T-helper 1 cell treated with Interleukin-12 subunit alpha and Interleukin-12 subunit beta and Interleukin-4 antibody, amounts not matched to agents 30 ng/mL and 1 ng/mL, for 36 hours (primary cell): Measurements from ENCODE around the gene SRRM3. TPM values are rescaled to one million over a fixed set of nuclear protein-coding genes. Genes with fewer than 3 reads are reported as not detected.
"Not testable (repeated sequence)": the region's sequence is repeated elsewhere in the genome, so short reads cannot be mapped to it uniquely, and the experiment has no call there.

Source experiments
- intact Hi-C: fragments of 100-400 bp; cut with micrococcal nuclease; formaldehyde crosslinking; loops from one replicate; pipeline ENCODE4 v1.15.1; 2024
- total RNA-seq: library from RNA; stranded (reverse); gene quantifications from 2 replicates; pipeline ENCODE4 v1.2.3, GENCODE V29; 2022

The SRRM3 gene
- total RNA-seq, 1 donor from 2014 or later: not detected

DNA sequence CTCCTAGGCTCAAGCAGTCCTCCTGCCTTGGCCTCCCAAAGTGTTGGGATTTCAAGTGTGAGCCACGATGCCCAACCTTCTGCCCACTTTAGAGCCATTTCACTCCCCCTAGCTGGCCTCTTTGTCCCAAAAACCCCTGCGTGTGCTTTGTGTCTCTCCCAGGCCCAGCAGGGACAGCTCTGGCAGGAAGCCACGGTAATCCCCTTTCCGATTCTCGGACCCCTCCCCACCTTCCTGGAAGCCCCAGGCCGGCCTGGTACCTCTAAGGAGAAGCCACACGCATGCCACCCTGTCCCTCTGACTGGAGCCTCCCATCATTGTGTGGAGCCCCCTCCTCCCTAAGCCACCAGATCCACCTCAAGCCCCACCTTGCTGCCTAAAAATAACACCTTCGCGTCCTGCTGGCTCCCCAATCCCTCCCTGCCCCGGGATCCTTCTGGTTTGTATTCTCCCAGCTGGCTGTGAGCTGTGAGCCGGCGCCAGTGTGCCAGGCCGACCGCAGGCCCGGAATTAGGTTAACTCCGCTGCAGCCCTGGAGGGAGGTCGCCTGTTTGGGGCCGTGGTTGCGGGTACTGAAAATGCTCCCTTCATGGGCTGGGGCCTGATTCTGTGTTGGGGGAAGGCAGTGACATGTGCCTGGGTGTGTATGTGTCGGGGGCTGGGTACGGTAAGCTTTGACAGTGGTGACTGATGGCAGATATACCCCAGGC lies 16.4 kb upstream of the SRRM3 start:
- intact Hi-C loops: no loop called here

DNA sequence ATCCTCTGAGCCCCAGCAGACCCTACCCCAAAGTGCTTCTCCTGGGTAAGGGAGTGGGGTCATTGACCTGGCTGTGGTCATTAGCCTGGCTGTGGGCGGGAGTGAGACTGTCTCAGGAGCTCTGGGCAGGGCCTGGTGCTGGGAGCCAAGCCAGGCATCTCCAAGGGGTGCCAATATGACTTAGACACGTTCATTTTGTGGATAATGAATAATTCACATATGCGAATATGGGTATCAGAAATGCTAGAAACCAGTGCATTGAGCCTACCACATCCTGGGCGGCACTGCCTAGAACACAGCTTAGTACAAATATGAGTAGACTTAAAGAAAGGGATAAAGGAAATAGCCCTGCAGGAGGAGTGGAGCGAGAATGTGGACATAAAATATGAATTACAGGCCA lies 14.4 kb upstream of the SRRM3 start:
- intact Hi-C loops: no loop called here

DNA sequence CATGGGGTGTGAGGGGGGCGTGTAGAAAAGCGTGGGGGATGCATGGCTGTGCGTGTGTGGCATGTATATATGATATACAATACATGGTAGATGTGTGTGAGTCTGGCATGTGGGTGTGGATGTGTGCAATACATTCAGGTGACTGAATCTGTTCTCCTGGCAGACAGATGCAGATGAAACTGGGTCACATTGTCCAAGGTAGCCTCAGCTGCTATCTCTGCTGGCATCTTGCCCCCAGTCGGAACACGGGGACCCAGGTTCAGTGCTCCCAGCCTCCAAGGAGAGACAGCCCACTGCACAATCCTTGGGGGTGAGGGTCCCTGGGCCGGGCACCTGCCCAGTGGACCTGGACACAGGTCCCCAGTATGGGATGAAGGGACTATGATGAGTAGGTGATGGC lies 12.4 kb upstream of the SRRM3 start:
- intact Hi-C loops: no loop called here

DNA sequence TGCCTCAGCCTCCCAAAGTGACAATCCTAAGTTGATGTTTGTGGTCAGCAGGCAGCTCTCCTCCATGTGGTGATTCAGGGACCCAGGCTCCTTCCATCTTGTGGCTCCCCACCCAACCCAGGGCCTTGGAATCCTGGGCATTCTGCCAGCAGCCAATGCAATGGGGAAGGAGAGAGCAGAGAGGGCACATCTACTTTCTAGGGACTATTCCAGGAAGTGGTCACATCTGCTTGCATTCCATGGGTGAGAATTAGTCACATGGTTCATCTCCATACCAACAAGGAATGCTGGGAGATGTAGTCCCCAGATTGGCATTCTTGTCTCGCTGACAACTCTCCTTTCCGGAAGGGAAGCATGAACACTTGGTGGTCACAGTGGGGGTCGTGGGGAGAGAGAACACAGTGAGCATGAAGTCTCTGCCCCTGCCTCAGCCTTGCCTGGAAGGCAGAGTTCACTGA lies 9.9 kb upstream of the SRRM3 start:
- intact Hi-C loops: no loop called here

DNA sequence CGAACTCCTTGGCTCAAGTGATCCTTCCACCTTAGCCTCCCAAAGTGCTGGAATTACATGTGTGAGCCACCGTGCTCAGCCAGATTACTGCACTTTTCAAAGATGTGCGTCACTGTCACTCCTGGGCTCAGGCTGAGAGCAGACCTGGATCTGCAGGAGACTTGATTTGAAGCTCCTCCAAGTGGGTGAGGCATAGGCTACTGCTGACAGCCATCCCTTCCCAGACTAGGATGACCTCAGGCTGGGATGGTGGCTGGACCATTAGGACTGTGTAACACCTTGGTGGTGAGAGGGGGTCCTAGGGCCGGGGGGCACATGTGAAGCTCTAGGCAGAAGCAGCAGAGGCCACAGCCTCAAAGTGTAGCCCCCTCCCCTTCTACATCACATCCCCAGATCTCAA lies 8.2 kb upstream of the SRRM3 start:
- intact Hi-C loops: no loop called here

DNA sequence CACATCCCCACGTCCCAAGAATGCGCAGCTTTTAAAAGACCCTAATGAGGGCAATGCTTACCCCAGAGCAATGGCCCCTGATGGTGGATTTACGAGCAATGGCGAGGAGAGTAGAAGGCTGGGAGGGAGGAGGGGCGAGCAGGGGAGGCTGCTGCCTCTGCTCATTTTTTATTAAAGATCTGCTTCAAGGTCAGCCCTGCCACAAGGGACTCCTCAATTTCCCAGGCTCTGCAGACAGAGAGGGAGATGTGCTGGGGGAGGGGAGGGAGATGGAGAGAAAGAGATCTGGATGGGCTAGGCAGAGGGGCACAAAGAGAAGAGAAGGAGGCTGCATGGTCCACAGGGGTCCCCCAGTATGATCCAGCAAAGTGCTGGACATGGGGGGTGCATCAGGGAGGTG lies 7.8 kb upstream of the SRRM3 start:
- intact Hi-C loops: no loop called here

DNA sequence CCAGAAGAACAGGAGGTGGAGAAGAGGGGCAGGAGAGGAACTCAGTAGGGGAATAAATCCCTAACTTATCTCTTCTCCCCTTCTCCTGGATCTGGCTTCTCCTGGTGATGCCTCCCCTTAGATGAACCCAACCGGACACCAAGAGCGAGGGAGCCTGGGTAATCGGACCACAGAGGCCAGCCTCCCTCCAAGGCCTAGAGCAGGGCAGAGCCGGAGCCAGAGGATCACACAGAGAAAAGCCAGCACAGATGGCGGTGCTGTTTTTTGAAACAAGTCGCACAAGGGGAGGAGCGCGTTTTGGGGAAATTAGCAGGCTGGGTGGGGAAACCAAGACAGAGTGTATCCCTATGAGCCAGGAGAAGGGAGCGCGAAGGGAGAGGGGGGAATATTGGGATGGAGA lies 4.9 kb upstream of the SRRM3 start:
- intact Hi-C loops: no loop called here

DNA sequence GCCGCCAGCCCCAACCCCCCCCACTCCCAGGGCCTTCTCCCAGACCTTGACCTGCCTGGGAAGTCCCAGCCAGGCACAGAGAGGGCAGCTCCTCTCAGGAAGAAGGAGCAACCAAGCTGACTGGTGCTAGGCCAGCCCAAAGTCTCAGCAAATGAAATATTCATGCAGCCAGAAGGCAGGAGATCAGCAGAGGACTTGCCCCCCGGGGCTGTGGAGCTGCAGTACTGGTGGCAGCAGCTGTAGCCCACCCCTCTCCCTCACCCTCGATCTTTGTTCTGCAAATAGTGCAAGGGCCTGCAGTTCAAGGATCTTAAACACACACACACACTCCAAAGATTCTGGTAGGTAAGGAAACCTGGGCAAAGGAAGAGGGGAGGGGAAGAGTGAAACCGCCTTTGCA lies 3.5 kb upstream of the SRRM3 start:
- intact Hi-C loops: no loop called here

DNA sequence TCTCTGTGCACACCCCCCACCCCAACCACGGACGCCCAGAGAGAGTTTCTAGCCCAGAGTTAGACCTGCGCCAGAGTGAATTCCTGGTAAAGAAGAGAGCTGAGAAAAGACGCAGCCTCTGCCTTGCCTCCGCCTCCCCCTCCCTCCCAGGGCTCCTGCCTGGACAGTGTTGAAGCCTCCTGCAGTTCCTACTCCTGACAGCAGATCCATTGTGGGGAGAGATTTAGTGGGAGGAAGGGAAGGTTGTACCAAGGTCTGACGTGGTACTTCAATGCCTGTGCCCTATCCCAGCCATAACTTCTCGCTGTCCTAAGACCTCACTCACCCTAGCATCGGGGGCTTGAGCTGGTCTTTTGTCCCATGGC lies 952 bp downstream of the SRRM3 start:
- intact Hi-C loops: no loop called here

DNA sequence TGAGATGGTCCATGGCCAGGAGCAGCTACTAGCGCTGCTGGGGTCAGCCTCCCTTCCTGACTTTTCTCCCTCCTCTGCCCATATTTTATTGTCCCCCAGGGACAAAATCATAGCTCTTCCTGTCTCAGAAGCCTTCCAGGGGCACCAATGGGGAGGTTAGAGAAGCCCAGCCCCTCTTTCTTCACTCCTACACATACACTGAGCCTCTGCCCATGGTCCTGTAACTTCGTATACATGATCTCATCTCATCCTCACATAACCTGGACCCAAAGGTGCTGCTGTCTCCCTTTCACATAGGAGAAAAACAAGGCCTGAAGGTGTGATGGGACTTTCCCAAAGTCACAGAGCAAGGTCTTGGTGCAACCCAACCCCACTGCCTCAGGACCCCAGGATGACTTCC lies 2.5 kb downstream of the SRRM3 start:
- intact Hi-C loops: no loop called here

DNA sequence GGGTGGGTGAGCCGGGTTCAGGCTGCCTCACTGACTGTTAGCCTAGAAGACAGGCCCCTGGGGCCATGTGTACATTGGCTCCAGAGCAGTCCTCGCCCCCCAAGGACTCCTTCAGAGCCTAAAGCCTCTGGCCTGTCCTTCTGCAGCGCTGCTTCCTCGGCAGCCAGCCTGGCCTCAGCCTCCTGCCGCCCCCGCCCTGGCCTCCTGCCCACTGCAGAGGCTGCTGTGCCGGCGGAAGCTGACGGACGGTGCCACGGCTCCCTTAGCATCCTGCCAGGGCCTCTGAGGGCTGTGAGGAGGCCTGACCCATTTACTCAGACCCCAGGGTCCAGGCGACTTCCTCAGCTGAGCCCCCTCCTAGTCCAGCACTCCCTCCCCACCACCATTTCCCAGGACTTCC lies 4.9 kb downstream of the SRRM3 start:
- intact Hi-C loops: no loop called here

DNA sequence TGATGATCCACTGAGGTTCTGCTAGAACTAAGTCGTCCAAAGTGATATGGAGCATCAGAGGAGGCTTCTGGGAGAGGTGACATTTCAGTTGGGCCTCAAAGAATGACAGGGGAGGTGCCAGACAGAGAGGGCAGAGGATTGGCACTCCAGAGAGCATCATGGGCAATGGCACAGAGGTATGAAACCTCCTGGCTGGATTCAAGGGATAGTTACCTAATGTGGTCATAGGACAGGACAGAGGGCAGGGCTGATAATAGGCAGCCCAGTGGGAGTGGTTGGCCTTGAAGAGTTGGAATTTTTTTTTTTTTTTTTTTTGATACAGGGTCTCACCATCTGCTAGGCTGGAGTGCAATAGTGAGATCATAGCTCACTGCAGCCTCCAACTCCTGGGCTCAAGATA lies 7.6 kb downstream of the SRRM3 start:
- intact Hi-C loops: no loop called here

DNA sequence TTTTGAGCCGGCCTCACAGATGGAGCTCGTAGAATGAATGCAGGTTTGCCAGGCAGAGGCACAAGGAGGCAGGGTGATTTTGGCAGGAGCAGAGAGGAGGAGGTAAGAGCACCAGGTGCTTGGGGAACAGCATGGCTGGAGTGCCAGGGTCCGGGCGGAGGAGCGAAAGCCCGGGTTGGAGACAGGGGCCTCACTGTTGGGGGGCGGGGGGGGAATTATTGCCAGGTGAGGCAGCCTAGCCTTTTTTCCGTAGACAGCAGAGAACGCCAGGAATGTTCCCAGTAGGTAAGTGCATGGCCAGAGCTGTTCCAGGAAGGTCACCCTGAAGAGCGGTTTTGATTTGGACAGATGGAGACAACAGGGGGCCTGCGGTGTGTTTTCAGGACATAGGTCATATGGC lies 9.5 kb downstream of the SRRM3 start:
- intact Hi-C loops: no loop called here

DNA sequence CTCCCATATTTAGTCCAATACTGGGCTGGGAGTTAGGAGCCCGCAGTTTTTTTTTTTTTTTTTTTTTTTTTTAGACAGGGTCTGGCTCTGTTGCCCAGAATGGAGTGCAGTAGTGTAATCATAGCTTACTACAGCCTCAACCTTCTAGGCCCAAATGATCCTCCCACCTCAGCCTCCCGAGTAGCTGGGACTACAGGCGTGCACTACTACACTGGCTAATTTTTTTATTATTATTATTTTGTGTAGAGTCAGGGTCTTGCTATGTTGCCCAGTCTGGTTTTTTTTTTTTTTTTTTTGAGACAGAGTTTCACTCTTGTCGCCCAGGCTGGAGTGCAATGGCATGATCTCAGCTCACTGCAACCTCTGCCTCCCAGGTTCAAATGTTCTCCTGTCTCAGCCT lies 13.7 kb downstream of the SRRM3 start:
- intact Hi-C loops: not testable (repeated sequence)

DNA sequence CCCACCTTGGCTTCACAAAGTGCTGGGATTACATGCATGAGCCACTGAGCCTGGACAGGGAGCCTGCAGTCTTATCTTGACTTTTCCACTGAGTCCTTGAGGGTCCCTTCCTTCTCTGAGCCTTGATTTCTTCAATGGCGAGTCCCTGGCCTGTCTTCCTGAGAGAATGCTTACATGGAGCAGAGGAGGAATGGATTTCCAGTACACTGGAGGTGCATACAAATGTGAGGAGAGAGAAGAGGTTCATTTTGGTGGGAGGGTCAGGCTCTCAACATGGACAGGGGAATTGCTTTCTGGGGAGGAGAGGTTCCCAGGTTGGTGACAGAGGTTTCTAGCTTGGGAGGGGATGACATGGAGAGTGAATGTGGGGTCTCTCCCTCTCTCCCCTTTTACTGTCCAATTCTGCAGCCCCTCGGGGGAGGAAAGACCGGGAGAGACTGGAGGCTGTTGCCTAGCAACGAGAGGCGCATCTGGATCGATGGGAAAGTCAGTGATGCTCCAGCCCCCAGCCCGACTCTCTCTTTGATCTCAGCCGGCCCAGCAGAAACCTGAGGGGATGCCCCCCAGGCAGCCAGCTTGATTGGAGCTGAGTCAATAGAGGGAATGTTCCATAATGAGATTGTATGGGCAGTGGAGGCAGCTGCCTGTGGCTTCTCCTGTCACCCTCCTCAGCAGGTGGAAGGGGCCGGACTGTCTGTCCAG lies 14.8 kb downstream of the SRRM3 start:
- intact Hi-C loops: no loop called here

DNA sequence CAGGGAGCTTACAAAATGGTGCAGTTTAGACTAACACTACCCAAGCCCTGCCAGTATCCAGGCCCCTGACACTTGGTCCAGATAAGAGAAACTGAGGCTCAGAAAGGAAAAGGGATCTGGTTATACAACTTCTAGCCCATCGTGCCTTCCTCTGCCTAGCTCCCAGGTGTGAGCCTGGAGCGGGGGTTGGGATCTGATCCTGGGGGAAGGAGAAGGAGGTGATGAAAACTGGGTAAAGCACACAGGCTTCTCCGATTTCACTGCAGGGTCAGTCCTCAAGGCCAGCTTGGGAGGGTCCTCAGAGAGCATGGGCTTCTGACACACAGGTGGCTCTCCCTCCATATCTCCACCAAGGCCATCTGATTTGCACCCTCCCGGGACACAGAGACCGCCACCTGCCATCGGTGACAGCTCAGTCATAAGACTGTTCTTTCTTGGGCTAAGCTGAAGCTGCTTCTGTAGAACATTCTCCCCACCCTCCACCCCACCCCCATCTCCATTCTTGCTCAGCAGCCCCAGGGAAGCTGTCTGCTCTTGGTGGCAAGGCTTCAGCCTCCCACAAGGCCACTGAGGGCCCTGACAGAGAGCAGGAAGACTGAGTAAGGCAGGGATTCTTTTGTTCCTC lies 16.4 kb downstream of the SRRM3 start:
- intact Hi-C loops: no loop called here

DNA sequence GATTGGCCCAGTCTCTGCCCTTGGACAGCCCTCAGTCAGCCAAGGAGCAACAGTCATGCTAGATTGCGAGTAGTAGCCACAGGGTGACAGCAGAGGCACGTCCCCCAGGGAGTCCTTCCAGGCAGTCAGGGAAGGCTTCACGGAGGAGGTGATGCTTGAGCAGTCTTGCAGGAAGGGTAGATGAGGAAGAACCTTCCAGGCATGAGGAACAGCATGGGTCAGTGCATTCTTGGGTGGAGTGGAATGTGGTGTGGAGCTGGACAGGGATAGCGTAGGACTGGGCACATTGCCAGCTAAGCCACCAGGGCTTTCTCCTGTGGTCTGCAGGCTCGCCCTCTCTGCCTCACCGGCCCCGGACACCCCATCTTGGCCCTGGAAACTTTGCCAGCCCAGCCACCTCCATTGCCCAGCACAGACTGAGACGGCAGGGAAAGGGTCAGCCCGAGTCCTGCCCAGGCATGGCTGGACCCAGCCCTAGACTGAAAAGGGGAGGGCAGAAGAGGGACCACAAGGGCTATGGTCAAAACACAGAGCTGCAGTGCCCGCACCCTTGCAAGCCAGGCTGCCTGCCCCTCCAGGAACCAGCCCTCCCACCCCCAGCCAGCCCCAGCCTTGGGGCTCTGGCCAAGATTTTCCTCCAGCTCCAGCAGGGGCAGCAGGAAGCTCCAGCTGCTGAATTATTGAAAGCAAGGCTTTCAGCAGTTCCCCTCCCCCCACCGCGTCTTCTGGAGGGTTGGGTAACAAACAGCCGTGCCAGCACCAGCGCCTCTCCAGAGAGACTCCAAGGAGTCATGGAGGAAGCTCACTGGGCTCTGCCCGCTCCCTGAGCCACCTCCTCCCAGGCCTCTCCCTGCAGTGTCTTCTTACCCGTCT lies 18.7 kb downstream of the SRRM3 start:
- intact Hi-C loops: no loop called here

DNA sequence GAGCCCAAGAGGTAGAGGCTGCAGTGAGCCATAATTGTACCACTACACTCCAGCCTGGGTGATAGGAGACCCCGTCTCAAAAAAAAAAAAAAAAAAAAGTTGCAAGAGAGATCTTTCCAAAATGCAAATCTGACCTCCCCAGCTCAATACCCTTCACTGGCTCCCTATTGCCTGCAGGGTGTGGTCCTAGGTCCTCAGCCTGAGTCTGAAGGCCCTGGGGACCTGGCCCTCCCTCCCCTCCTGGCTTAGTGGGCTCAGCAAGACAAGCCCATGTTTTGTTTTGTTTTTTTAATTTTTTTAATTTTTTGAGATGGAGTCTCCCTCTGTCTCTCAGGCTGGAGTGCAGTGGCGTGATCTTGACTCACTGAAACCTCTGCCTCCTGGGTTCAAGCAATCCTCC lies 20.6 kb downstream of the SRRM3 start:
- intact Hi-C loops: no loop called here

DNA sequence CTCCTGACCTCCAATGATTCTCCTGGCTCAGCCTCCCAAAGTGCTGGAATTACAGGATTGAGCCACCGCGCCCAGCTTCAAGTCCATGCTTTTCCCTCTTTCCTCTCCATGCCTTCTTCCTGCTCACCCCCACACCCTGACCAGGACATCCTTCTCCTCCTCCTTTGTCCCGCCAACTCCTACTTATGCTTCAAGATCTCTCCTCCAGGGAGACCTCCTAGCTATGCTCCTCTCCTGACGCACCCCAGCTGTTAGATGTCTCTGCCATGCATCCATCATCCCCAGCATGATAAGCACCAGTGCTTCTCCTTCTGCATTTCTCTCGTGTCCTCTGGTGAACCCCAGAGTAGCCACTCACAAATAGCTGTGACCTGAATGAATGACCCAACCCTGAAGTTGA lies 21.1 kb downstream of the SRRM3 start:
- intact Hi-C loops: no loop called here

DNA sequence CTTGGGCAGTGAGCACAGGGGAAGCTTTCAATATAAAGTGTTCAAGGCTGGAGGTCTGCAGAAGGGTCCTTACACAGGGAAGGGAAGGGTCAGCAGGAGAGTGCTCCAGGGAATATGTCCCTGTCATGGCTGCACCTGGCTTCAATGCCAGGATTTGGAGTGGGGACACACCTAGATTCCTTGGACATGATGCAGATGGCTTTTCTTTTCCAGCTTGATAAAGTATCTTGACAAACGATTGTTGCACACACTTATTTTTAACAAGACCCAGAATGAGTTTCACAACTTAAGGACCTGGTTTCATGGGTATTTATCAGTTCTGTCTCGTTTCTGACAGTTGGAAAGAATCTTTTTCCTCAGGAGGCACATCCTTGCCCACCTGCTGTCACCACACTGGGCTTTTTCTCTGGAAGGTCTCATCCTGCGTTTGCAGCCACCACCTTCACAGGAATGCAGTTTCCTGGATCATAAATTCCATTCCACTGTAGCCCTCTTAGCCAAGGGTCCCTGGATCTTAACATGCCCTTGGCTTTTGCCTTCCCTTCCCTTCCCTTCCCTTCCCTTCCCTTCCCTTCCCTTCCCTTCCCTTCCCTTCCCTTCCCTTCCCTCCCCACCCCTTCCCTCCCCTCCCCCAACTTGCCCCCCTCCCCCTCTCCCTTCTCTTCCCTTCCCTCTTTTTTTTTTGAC lies 21.7 kb downstream of the SRRM3 start:
- intact Hi-C loops: no loop called here

DNA sequence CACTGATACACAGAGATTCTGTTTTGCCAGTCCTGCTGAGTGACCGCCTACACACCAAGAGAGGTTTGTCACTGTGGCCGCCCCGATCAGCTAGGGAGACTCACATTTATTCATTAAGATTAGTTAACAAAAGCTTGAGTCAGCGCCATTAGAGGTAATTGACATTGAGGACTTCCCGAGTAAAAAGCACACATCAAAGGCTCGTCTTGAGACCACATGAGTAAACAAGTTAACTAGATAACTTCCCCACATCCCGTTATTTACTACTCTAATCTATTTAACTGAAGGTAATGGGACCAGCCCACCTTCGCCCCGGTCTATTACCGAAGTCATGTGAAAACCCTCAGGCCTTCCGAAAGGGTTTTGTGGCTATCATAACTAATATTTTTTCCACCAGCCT lies 23.0 kb downstream of the SRRM3 start:
- intact Hi-C loops: loop anchor here (1.0 kb wide), 1 partner anchor 23 kb away; the partner anchor contains the start of gene SRRM3
